K562 (cell line): ENCODE results near the gene RECK.

Experiments used
- CTCF ChIP-seq, 3 experiments: IDR thresholded peaks in 2 of 3; conservative IDR thresholded peaks in 1 of 3; 2 replicates each; pipeline ENCODE4 v1.5.1; 2011 to 2012; ENCODE audit warnings: low read length in 3 of 3, mild to moderate bottlenecking in 3 of 3, control low read depth in 2 of 3, improper control_type of control experiment in 1 of 3, inconsistent platforms in 1 of 3, low read depth in 1 of 3, mixed read lengths in 1 of 3, moderate library complexity in 1 of 3; ENCODE audit not compliant: insufficient read depth in 2 of 3
- DEAF1 ChIP-seq: fragments of 450-650 bp; formaldehyde crosslinking; IDR thresholded peaks from 2 replicates; pipeline ENCODE4 v1.4.0; 2020; ENCODE audit warnings: mild to moderate bottlenecking, moderate library complexity
- RFX5 ChIP-seq: IDR thresholded peaks from 2 replicates; pipeline ENCODE4 v1.6.1; 2011; ENCODE audit warnings: low read depth, mild to moderate bottlenecking, improper control_type of control experiment, low read length

GRCh38 chr9:36118201-36118600, 81.5 kb downstream of the RECK start:
- TF ChIP-seq CTCF (IDR thresholded peaks at IDR 0.05 in 2 of 3, conservative IDR thresholded peaks at IDR 0.05 in 1 of 3; ENCODE audit: insufficient read depth in 2 of 3, low read depth in 1 of 3, low read length in 3 of 3) (no peak), RFX5 (no peak), DEAF1 (CRISPR knock-in tag) (no peak)
